GM12878 (cell line): Measurements from ENCODE around the gene OR6N2. TPM values are rescaled to one million over a fixed set of nuclear protein-coding genes. Genes with fewer than 3 reads are reported as not detected.

ENCODE experiments used
- ATAC-seq: fragments of 200-7000 bp; cut with Tn5 transposase; 3 replicates; pipeline ENCODE4 v1.9.1; 2020; ENCODE audit warnings: mild to moderate bottlenecking, moderate library complexity
- BruUV-seq: library from RNA; stranded (reverse); fragments of 400-500 nt; replicated peaks from 2 replicates; lab custom pipeline; 2021; lab: Mats Ljungman, UMichigan
- CTCF ChIA-PET: fragments of 300-600 bp; sonication (Branson Sonifier 250); formaldehyde crosslinking; extraction: SDS; loops from one replicate; lab custom pipeline; 2021; ENCODE audit warnings: inconsistent platforms; lab: Yijun Ruan, JAX
- POLR2A ChIA-PET: fragments of 350-600 bp; formaldehyde crosslinking; extraction: SDS; loops from one replicate; lab custom pipeline; 2021; ENCODE audit warnings: inconsistent platforms; lab: Charles Lee
- RAD21 ChIA-PET: fragments of 300-600 bp; sonication (Branson Sonifier 250); formaldehyde crosslinking; loops from one replicate; lab custom pipeline; 2023; ENCODE audit warnings: antibody characterized with exemption; ENCODE audit not compliant: unreplicated experiment; lab: Charles Lee
- SMC1A ChIA-PET: fragments of 300-600 bp; sonication (Branson Sonifier 250); formaldehyde crosslinking; loops from one replicate; lab custom pipeline; 2023; ENCODE audit not compliant: unreplicated experiment, uncharacterized antibody; lab: Charles Lee
- DNase-seq: peaks from one replicate; pipeline ENCODE4 v3.0.0-alpha.2; 2011; ENCODE audit warnings: low read depth, low spot score
- FAIRE-seq: peaks from 3 replicates; lab custom pipeline; 2011; peaks lifted over from hg19 to GRCh38; lab: Jason Lieb, UNC
- H2AFZ ChIP-seq: 2 replicates; pipeline ENCODE4 v1.6.0; 2011; ENCODE audit warnings: low read depth, low read length, control low read depth; ENCODE audit not compliant: control insufficient read depth
- H3K27ac ChIP-seq: 2 replicates; pipeline ENCODE4 v1.5.1; 2011; ENCODE audit warnings: control low read depth; ENCODE audit not compliant: control insufficient read depth, insufficient read depth
- H3K27me3 ChIP-seq, 2 experiments: replicated peaks in 1 of 2; 2 replicates each; pipeline versions ENCODE4 v1.6.0 to v1.6.1; 2011; ENCODE audit warnings: low read length in 1 of 2; ENCODE audit not compliant: control insufficient read depth in 2 of 2, insufficient read depth in 2 of 2
- H3K36me3 ChIP-seq, 2 experiments: 2 replicates each; pipeline ENCODE4 v1.5.1; 2011; ENCODE audit warnings: low read length in 1 of 2; ENCODE audit not compliant: control insufficient read depth in 2 of 2, insufficient read depth in 2 of 2
- H3K4me1 ChIP-seq: 2 replicates; pipeline ENCODE4 v1.6.1; 2011; ENCODE audit warnings: mild to moderate bottlenecking, low read length, moderate library complexity, mixed read lengths; ENCODE audit not compliant: control insufficient read depth, insufficient read depth
- H3K4me2 ChIP-seq: 2 replicates; pipeline ENCODE4 v1.6.0; 2011; ENCODE audit warnings: control low read depth; ENCODE audit not compliant: control insufficient read depth, insufficient read depth
- H3K4me3 ChIP-seq: fragments of 200-600 bp; sonication (generic); 2 replicates; pipeline ENCODE4 v1.5.1; 2016
- H3K79me2 ChIP-seq: 2 replicates; pipeline ENCODE4 v1.6.0; 2011; ENCODE audit warnings: low read length; ENCODE audit not compliant: control insufficient read depth, insufficient read depth
- H3K9ac ChIP-seq: 2 replicates; pipeline ENCODE4 v1.8.0; 2011; ENCODE audit warnings: low read length, control low read depth, mixed read lengths; ENCODE audit not compliant: control insufficient read depth, insufficient read depth
- H3K9me3 ChIP-seq: replicated peaks from 3 replicates; pipeline ENCODE4 v1.5.1; 2011; ENCODE audit warnings: mild to moderate bottlenecking, low read length; ENCODE audit not compliant: control insufficient read depth, insufficient read depth
- H4K20me1 ChIP-seq: 2 replicates; pipeline ENCODE4 v1.6.0; 2011; ENCODE audit not compliant: control insufficient read depth, insufficient read depth
- ATF7 ChIP-seq: fragments of 450-650 bp; IDR thresholded peaks from 2 replicates; pipeline ENCODE4 v1.6.1; 2016; ENCODE audit warnings: low read depth, mild to moderate bottlenecking
- BACH1 ChIP-seq: fragments of 450-650 bp; IDR thresholded peaks from 2 replicates; pipeline ENCODE4 v1.6.1; 2017; ENCODE audit warnings: mild to moderate bottlenecking, borderline replicate concordance
- CBX5 ChIP-seq: sonication (generic); IDR thresholded peaks from 2 replicates; pipeline ENCODE4 v1.6.1; 2016; ENCODE audit warnings: low read depth, moderate library complexity, mild to moderate bottlenecking, inconsistent platforms
- CREB1 ChIP-seq: IDR thresholded peaks from 2 replicates; pipeline ENCODE4 v1.6.1; 2012; ENCODE audit warnings: low read depth, mild to moderate bottlenecking, inconsistent platforms
- CREM ChIP-seq: IDR thresholded peaks from 2 replicates; pipeline ENCODE4 v1.6.1; 2014; ENCODE audit warnings: antibody characterized with exemption, low read depth
- DPF2 ChIP-seq: fragments of 450-650 bp; IDR thresholded peaks from 2 replicates; pipeline ENCODE4 v1.6.1; 2017; ENCODE audit warnings: mild to moderate bottlenecking
- KDM1A ChIP-seq: fragments of 200-600 bp; sonication (generic); IDR thresholded peaks from 2 replicates; pipeline ENCODE4 v1.6.1; 2016; ENCODE audit warnings: borderline replicate concordance
- NR2F1 ChIP-seq: fragments of 450-650 bp; conservative IDR thresholded peaks from 2 replicates; pipeline ENCODE4 v1.6.1; 2017; ENCODE audit warnings: mild to moderate bottlenecking
- RAD21 ChIP-seq: IDR thresholded peaks from 2 replicates; pipeline ENCODE4 v1.6.1; 2011; ENCODE audit warnings: mild to moderate bottlenecking, low read depth, low read length, moderate library complexity; ENCODE audit not compliant: insufficient read depth
- RFX5 ChIP-seq: IDR thresholded peaks from 2 replicates; pipeline ENCODE4 v1.6.1; 2011; ENCODE audit warnings: low read depth, low read length, improper control_type of control experiment
- SKIL ChIP-seq: fragments of 450-650 bp; IDR thresholded peaks from 2 replicates; pipeline ENCODE4 v1.6.1; 2017; ENCODE audit warnings: mild to moderate bottlenecking, low read depth, inconsistent platforms; ENCODE audit not compliant: poor library complexity, severe bottlenecking
- SMARCA5 ChIP-seq: fragments of 450-650 bp; IDR thresholded peaks from 2 replicates; pipeline ENCODE4 v1.6.1; 2017; ENCODE audit warnings: mild to moderate bottlenecking
- SMC3 ChIP-seq: IDR thresholded peaks from 2 replicates; pipeline ENCODE4 v1.6.1; 2011; ENCODE audit warnings: low read length, improper control_type of control experiment, borderline replicate concordance
- SP1 ChIP-seq: IDR thresholded peaks from one replicate; pipeline ENCODE4 v1.6.1; 2011; ENCODE audit warnings: low read depth, low read length
- TCF7 ChIP-seq: IDR thresholded peaks from 2 replicates; pipeline ENCODE4 v1.6.1; 2014; ENCODE audit warnings: antibody characterized with exemption, borderline replicate concordance
- YBX1 ChIP-seq: fragments of 450-650 bp; IDR thresholded peaks from 2 replicates; pipeline ENCODE4 v1.6.1; 2016; ENCODE audit warnings: antibody characterized with exemption
- ZNF274 ChIP-seq: IDR thresholded peaks from one replicate; pipeline ENCODE4 v1.8.0; 2011; ENCODE audit not compliant: insufficient read length, insufficient read depth
- ZNF592 ChIP-seq: fragments of 450-650 bp; IDR thresholded peaks from 2 replicates; pipeline ENCODE4 v1.6.1; 2017; ENCODE audit warnings: mild to moderate bottlenecking, moderate library complexity
- WGBS: methylation state at CpG from one replicate; pipeline ENCODE4 v1.1.6; 2016; ENCODE audit warnings: low lambda C conversion rate; ENCODE audit not compliant: insufficient replicate concordance, insufficient coverage; ENCODE audit errors: missing lambda C conversion rate; 5-methylcytosine and 5-hydroxymethylcytosine counted together
- in situ Hi-C: fragments of 300-500 bp; cut with MboI; formaldehyde crosslinking; loops from 9 replicates; pipeline ENCODE4 v1.14.3; 2018; ENCODE audit warnings: mixed read lengths
- intact Hi-C: fragments of 100-400 bp; cut with micrococcal nuclease; formaldehyde crosslinking; loops from one replicate; pipeline ENCODE4 v1.14.2; 2022; ENCODE audit not compliant: unreplicated experiment
- polyA plus RNA-seq, 11 experiments: library from polyadenylated mRNA; depleted of rRNA in 4 of 11; unstranded in 6 of 11; stranded (reverse) in 5 of 11; fragments of >200 nt; fragmentation: Nextera tagmentation in 4 of 11; fragmentation: Illumina TruSeq in 1 of 11; extraction: Ambion mirVana in 4 of 11; extraction: Trizol in 1 of 11; gene quantifications; 1 replicate in 1 of 11; 2 replicates in 10 of 11; pipeline versions ENCODE4 v1.2.1 to v1.2.3, GENCODE V29; 2011 to 2016; ENCODE audit warnings: inconsistent platforms in 2 of 11, missing spikeins in 2 of 11, low read depth in 1 of 11
- total RNA-seq, 4 experiments: library from RNA; depleted of rRNA in 3 of 4; stranded (reverse); fragments of >200 nt in 3 of 4; fragmentation: Illumina TruSeq in 1 of 4; extraction: Trizol in 1 of 4; gene quantifications; 2 replicates each; pipeline versions ENCODE4 v1.2.1 to v1.2.3, GENCODE V29; 2013 to 2021

Gene OR6N2
- total and polyA plus RNA-seq, 10 of the 15 experiments (the other 5 are each of a cell fraction or from before 2014, with no cell fraction given): not detected

GRCh38 chr1:158818560-158818959 is 37.6 kb upstream of the OR6N2 start:
- Histone ChIP-seq H3K9me3 (no peaks in the 10 kb centered on the region), H3K79me2 (no peaks in the 10 kb centered on the region), H3K4me2 (no peak overlapping the region), H3K9ac (no peak overlapping the region), H4K20me1 (no peaks in the 10 kb centered on the region), H3K4me1 (peaks cover 7% of the 10 kb centered on the region; the same call in 1 of the 2 replicates), H3K36me3 (no peaks in the 10 kb centered on the region), H3K27me3 (no peaks in the 10 kb centered on the region), H2AFZ (no peak overlapping the region; the same call in 1 of the 2 replicates), H3K4me3 (no peak overlapping the region), H3K27ac (no peak overlapping the region)
- DNase-seq (no peak), ATAC-seq (no peak), FAIRE-seq (no peak)
- SMC1A ChIA-PET: interaction anchor here (0.7 to 3.5 kb wide), 4 partner anchors 12 to 26 kb away, joined by 3 to 31 read pairs (median 4); partner anchors contain the start of gene MNDA
- RAD21 ChIA-PET: interaction anchor here (0.9 to 2.2 kb wide), 5 partner anchors 13 to 259 kb away, joined by 3 to 18 read pairs (median 4); partner anchors contain the start of genes AIM2 and MNDA
- intact Hi-C loops: no loop called here
- CTCF ChIA-PET: interaction anchor here (1.0 to 1.3 kb wide), 3 partner anchors 9 to 180 kb away, joined by 3 read pairs; no protein-coding TSS in a partner anchor
- no TSS peak for BruUV-seq
- in situ Hi-C loops: no loop called here
- POLR2A ChIA-PET: interaction anchor here (1.0 kb wide), 1 partner anchor 12 kb away, joined by 4 read pairs; no protein-coding TSS in a partner anchor
- 56% methylated on average over 1 of the region's 1 CpG for WGBS
- TF ChIP-seq BACH1: no peak
- TF ChIP-seq SP1: no peak
- no peak for TF ChIP-seq DPF2
- no peak for TF ChIP-seq CREB1
- no peak for TF ChIP-seq KDM1A
- TF ChIP-seq ZNF274: no peak
- TF ChIP-seq RFX5: no peak
- TF ChIP-seq SMC3: no peak
- TF ChIP-seq ATF7: no peak
- TF ChIP-seq SMARCA5: no peak
- TF ChIP-seq ZNF592: no peak
- no peak for TF ChIP-seq SKIL
- TF ChIP-seq NR2F1: no peak
- no peak for TF ChIP-seq CREM
- no peak for TF ChIP-seq TCF7
- TF ChIP-seq RAD21: no peak
- no peak for TF ChIP-seq CBX5
- TF ChIP-seq YBX1: no peak
